ENCODE data around the gene VSIR.
A peak's percentile ranks its signal among the peaks of the same experiment; 100 is the strongest.

Gene VSIR

GRCh38 chr10:71773221-71773971 lies at the start of gene VSIR:
Gene VSIR, minus strand, starts transcription at chr10:71773520. Its CDS starts 81 bp downstream, at chr10:71773439.
- DNase-seq, result peak; percentile 93

GRCh38 chr10:71821909-71822763 lies 48.8 kb upstream of the VSIR start:
- no peak for DNase-seq

- DNase-seq, result no peak
Measured at GRCh38 chr10:71820966-71821365, 47.6 kb upstream of the VSIR start.

DNA sequence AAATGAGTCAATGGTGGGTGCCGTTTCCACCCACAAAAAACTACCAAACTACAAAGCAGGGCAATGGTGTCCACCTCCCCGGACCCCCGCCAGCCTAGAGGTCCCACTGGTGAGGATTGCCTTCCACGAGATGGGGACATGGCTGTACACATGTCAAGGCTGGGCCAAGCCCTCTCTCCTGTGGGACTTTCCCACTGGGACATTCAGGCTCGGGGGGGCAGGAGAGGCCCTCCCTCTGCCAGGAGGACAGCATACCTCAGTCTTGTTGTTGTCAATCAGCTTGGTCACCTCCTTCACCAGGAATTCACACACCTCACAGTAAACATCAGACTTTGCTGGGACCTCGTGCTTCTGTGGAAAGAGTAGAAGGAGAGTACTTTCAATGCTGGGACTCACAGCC lies 46.7 kb upstream of the VSIR start:
- no peak for DNase-seq

GRCh38 chr10:71819441-71819861 lies 46.1 kb upstream of the VSIR start:
- DNase-seq, result no peak

- DNase-seq, result no peak
Measured at GRCh38 chr10:71818674-71819260, 45.4 kb upstream of the VSIR start.

DNA sequence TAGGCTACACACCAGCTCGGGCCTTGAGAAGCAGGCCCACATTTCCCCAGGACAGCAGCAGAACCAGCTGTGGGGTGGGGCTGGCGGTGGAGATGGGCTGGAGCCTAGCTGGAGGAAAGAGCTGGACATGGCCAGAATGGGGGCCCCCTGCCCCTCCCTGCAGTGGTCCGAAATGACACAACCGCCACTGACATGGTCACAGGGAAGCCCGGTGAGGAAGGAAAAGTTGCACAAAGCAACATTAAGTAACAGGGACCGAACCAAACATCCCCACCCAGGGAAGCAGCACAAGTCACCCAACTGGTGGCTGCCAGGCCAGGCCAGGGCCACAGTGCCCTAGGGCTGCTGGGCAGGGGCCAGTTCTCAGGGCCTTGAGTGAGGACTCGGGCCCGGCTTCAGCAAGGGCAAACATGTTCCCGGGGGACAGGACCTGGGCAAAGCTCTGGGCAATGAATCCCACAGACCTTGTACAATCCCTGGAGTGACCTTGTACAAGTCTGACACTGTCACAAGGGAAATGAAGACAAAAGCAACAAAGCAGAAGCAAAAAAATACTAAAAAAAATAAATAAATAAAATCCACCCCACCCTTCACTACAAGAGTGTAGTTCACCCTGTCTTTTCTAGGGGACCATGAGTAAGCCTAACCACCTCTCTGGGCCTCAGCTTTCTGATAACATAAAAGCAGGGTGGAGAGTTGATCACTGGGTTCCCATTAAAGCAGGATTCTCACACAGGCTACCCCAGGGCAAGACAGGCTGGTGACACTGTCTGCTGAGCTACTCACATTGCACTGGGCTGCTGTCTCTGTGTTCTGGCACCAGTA lies 44.7 kb upstream of the VSIR start:
- DNase-seq, result no peak

GRCh38 chr10:71816936-71817618 lies 43.8 kb upstream of the VSIR start:
- DNase-seq, result no peak

- no peak for DNase-seq
Measured at GRCh38 chr10:71816421-71816851, 43.1 kb upstream of the VSIR start.

GRCh38 chr10:71815515-71816130 lies 42.3 kb upstream of the VSIR start:
- no peak for DNase-seq

GRCh38 chr10:71814922-71815411 lies 41.6 kb upstream of the VSIR start:
- DNase-seq, result no peak

- DNase-seq, result no peak
Measured at GRCh38 chr10:71812913-71813590, 39.7 kb upstream of the VSIR start.

- DNase-seq, result peak; percentile 79
Measured at GRCh38 chr10:71812016-71812912, 38.9 kb upstream of the VSIR start.

DNA sequence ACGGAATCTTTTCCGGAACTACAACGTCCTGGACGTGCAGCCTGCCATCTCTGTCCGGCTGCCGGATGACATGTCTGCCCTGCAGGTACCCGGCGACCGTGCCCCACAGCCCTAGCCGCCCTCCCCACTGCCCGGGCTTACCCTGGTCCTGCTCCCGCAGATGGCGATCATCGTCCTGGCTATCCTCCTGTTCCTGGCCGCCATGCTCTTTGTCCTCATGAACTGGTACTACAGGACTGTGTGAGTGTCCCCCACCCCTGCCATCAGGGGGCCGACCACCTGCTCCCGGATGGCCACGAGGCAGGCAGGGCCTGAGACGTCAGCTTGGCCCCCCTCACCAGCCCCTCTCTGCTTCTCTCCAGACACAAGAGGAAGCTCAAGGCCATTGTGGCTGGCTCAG lies 38.0 kb upstream of the VSIR start:
- no peak for DNase-seq

DNA sequence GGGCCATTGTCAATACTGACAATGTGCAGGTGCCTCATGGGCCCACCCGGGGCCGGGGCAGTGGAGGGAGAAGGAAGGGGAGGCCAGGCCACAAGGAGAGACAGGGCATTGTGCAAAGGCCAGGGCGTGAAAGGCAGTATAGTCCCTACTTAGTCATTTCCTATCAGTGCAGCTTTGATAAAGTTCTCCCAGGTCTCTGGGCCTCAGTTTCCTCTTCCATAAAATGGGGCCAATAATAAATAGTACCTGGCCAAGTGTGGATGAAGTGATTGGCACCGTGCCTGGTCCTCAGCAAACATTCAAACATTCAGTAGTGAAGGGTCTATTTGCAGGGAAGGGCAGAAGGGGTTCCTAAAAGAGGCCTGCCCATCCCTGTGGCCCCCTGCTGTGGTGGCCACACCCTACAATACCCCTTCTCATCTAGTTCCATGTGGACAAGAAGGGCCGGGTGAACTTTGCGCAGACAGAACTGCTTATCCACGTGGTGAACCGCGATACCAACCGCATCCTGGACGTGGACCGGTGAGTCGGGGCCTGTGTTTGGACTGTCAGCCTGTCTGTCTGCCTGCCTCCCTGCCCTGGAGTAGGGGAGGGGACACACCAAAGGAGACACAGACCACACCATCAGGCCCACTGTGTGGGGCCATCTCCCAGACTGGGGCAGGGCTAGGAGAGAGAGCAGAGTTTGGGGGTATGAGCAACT lies 36.9 kb upstream of the VSIR start:
- no peak for DNase-seq

DNA sequence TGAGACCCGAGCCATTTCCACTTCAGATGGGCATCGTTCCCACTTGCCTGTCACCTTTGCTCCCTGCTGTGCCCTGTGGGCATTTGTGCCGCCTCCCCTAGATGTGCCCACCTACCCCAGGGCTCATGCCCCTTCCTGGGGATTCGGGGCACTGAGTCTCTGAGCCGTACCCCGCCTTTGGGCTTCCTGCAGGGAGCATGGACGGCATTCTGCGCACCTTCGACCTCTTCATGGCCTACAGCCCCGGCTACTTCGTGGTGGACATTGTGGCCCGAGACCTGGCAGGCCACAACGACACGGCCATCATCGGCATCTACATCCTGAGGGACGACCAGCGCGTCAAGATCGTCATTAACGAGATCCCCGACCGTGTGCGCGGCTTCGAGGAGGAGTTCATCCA lies 36.3 kb upstream of the VSIR start:
- DNase-seq, result no peak

GRCh38 chr10:71807557-71808510 lies 34.5 kb upstream of the VSIR start:
- no peak for DNase-seq

Data from activated CD4-positive, alpha-beta T cell treated with anti-CD3 and anti-CD28 coated beads, Interleukin-2, amount 50 U/mL, for 1 hour (primary cell).